HG03439 (cell line): ENCODE data around the gene ANKRD13B.

Experiments
- ATAC-seq: cut with Tn5 transposase; IDR thresholded peaks from one replicate; pipeline ENCODE4 v1.9.1; 2021; ENCODE audit warnings: mild to moderate bottlenecking, moderate library complexity; ENCODE audit not compliant: unreplicated experiment

ANKRD13B gene

GRCh38 chr17:29594519-29595090 lies 1.7 kb downstream of the ANKRD13B start:
- ATAC-seq: no peak

GRCh38 chr17:29595107-29595942 lies 2.4 kb downstream of the ANKRD13B start:
- no peak for ATAC-seq

- ATAC-seq: no peak
These were observed 3.2 kb downstream of the ANKRD13B start for GRCh38 chr17:29595943-29596774.

- ATAC-seq: no peak
These were observed 3.9 kb downstream of the ANKRD13B start for GRCh38 chr17:29596811-29597210.

- no peak for ATAC-seq
These were observed 4.6 kb downstream of the ANKRD13B start for GRCh38 chr17:29597361-29598172.

- no peak for ATAC-seq
These were observed 10.3 kb downstream of the ANKRD13B start for GRCh38 chr17:29603109-29603674.

- no peak for ATAC-seq
These were observed 14.7 kb downstream of the ANKRD13B start for GRCh38 chr17:29607557-29608195.

- ATAC-seq: no peak
These were observed 16.1 kb downstream of the ANKRD13B start for GRCh38 chr17:29608986-29609385.

- no peak for ATAC-seq
These were observed 17.5 kb downstream of the ANKRD13B start for GRCh38 chr17:29610395-29610794.

GRCh38 chr17:29611351-29612093 lies 18.6 kb downstream of the ANKRD13B start:
- ATAC-seq: no peak

GRCh38 chr17:29612094-29612403 lies 19.1 kb downstream of the ANKRD13B start:
- ATAC-seq: no peak

GRCh38 chr17:29612404-29613280 lies 19.7 kb downstream of the ANKRD13B start:
- ATAC-seq: no peak

GRCh38 chr17:29613352-29613837 lies 20.5 kb downstream of the ANKRD13B start:
- ATAC-seq: no peak

- ATAC-seq: no peak
These were observed 20.9 kb downstream of the ANKRD13B start for GRCh38 chr17:29613856-29614255.

GRCh38 chr17:29614349-29615047 lies 21.6 kb downstream of the ANKRD13B start:
- ATAC-seq: no peak

- ATAC-seq: no peak
These were observed 22.1 kb downstream of the ANKRD13B start for GRCh38 chr17:29615048-29615385.

- no peak for ATAC-seq
These were observed 22.8 kb downstream of the ANKRD13B start for GRCh38 chr17:29615492-29616299.
